ENCODE measurements around the gene CCDC170. TPM values are rescaled to one million over a fixed set of nuclear protein-coding genes. Genes with fewer than 3 reads are reported as not detected.

Gene CCDC170
- total RNA-seq, 1 donor from 2014 or later = 0.14 TPM

GRCh38 chr6:151635741-151636140 lies 141.9 kb downstream of the CCDC170 start:
- TF ChIP-seq CTCF (IDR thresholded peaks at IDR 0.05; ENCODE audit: insufficient read depth, low read depth, low read length) = no peak
- TF ChIP-seq EZH2 (IDR thresholded peaks at IDR 0.05; ENCODE audit: insufficient read depth, low read length) = no peak
- Histone ChIP-seq H3K27ac (ENCODE audit: low read depth, low read length) (no peak overlapping the region), H3K9me3 (ENCODE audit: insufficient read depth, low read depth, low read length) (no peaks in the 10 kb centered on the region), H4K20me1 (ENCODE audit: insufficient read depth, low read length) (no peaks in the 10 kb centered on the region), H3K9ac (ENCODE audit: low read length) (no peak overlapping the region), H3K4me3 (ENCODE audit: insufficient read depth, low read depth, low read length) (no peak overlapping the region), H3K79me2 (ENCODE audit: insufficient read depth, low read length) (no peaks in the 10 kb centered on the region), H2AFZ (ENCODE audit: low read depth, low read length) (no peak overlapping the region), H3K36me3 (ENCODE audit: insufficient read depth, low read length) (no peaks in the 10 kb centered on the region), H3K4me1 (ENCODE audit: insufficient read depth, low read length) (no peaks in the 10 kb centered on the region), H3K4me2 (ENCODE audit: low read length) (no peak overlapping the region), H3K27me3 (ENCODE audit: insufficient read depth, low read length) (no peaks in the 10 kb centered on the region)
- Mint-ChIP-seq H3K27ac (ENCODE audit: unreplicated experiment) (no peak overlapping the region), H3K9me3 (ENCODE audit: unreplicated experiment) (no peaks in the 10 kb centered on the region), H3K4me3 (ENCODE audit: unreplicated experiment) (no peak overlapping the region), H3K4me1 (ENCODE audit: low read depth, unreplicated experiment) (peaks cover 9% of the 10 kb centered on the region), H3K36me3 (ENCODE audit: low read depth, unreplicated experiment) (no peaks in the 10 kb centered on the region), H3K27me3 (ENCODE audit: low read depth, unreplicated experiment) (no peaks in the 10 kb centered on the region)
- DNase-seq (ENCODE audit: low read depth) = no peak
- FAIRE-seq = no peak

- no peaks in the 10 kb centered on the region for H3K79me2 ChIP-seq (ENCODE audit: insufficient read depth, low read length)
- H3K4me3 ChIP-seq (ENCODE audit: insufficient read depth, low read depth, low read length) = no peak overlapping the region
- Mint-ChIP-seq H3K4me1 (ENCODE audit: low read depth, unreplicated experiment) (no peaks in the 10 kb centered on the region), H3K27me3 (ENCODE audit: low read depth, unreplicated experiment) (no peaks in the 10 kb centered on the region), H3K27ac (ENCODE audit: unreplicated experiment) (no peak overlapping the region), H3K9me3 (ENCODE audit: unreplicated experiment) (peaks cover 2% of the 10 kb centered on the region), H3K36me3 (ENCODE audit: low read depth, unreplicated experiment) (no peaks in the 10 kb centered on the region), H3K4me3 (ENCODE audit: unreplicated experiment) (no peak overlapping the region)
- no peaks in the 10 kb centered on the region for H3K9me3 ChIP-seq (ENCODE audit: insufficient read depth, low read depth, low read length)
- FAIRE-seq (no peak), DNase-seq (ENCODE audit: low read depth) (no peak)
- H3K27me3 ChIP-seq (ENCODE audit: insufficient read depth, low read length) = no peaks in the 10 kb centered on the region
- no peaks in the 10 kb centered on the region for H3K36me3 ChIP-seq (ENCODE audit: insufficient read depth, low read length)
- H2AFZ ChIP-seq (ENCODE audit: low read depth, low read length) = no peak overlapping the region
- H4K20me1 ChIP-seq (ENCODE audit: insufficient read depth, low read length) = no peaks in the 10 kb centered on the region
- no peaks in the 10 kb centered on the region for H3K4me1 ChIP-seq (ENCODE audit: insufficient read depth, low read length)
- no peak overlapping the region for H3K4me2 ChIP-seq (ENCODE audit: low read length)
- no peak overlapping the region for H3K27ac ChIP-seq (ENCODE audit: low read depth, low read length)
- TF ChIP-seq CTCF (IDR thresholded peaks at IDR 0.05; ENCODE audit: insufficient read depth, low read depth, low read length) (no peak), EZH2 (IDR thresholded peaks at IDR 0.05; ENCODE audit: insufficient read depth, low read length) (no peak)
- H3K9ac ChIP-seq (ENCODE audit: low read length) = no peak overlapping the region
Measured at GRCh38 chr6:151637814-151638213, 144.0 kb downstream of the CCDC170 start.

GRCh38 chr6:151639750-151640149 lies 145.9 kb downstream of the CCDC170 start:
- no peak overlapping the region for H2AFZ ChIP-seq (ENCODE audit: low read depth, low read length)
- no peak overlapping the region for H3K4me3 Mint-ChIP-seq (ENCODE audit: unreplicated experiment)
- no peak overlapping the region for H3K9ac ChIP-seq (ENCODE audit: low read length)
- no peak for FAIRE-seq
- peaks cover 1% of the 10 kb centered on the region for H3K27me3 Mint-ChIP-seq (ENCODE audit: low read depth, unreplicated experiment)
- no peak overlapping the region for H3K27ac Mint-ChIP-seq (ENCODE audit: unreplicated experiment)
- no peaks in the 10 kb centered on the region for H3K36me3 Mint-ChIP-seq (ENCODE audit: low read depth, unreplicated experiment)
- no peak for DNase-seq (ENCODE audit: low read depth)
- H3K27ac ChIP-seq (ENCODE audit: low read depth, low read length) = no peak overlapping the region
- no peaks in the 10 kb centered on the region for H3K4me1 Mint-ChIP-seq (ENCODE audit: low read depth, unreplicated experiment)
- H4K20me1 ChIP-seq (ENCODE audit: insufficient read depth, low read length) = no peaks in the 10 kb centered on the region
- H3K36me3 ChIP-seq (ENCODE audit: insufficient read depth, low read length) = no peaks in the 10 kb centered on the region
- H3K4me1 ChIP-seq (ENCODE audit: insufficient read depth, low read length) = no peaks in the 10 kb centered on the region
- H3K9me3 ChIP-seq (ENCODE audit: insufficient read depth, low read depth, low read length) = no peaks in the 10 kb centered on the region
- H3K27me3 ChIP-seq (ENCODE audit: insufficient read depth, low read length) = no peaks in the 10 kb centered on the region
- no peak overlapping the region for H3K4me2 ChIP-seq (ENCODE audit: low read length)
- H3K79me2 ChIP-seq (ENCODE audit: insufficient read depth, low read length) = no peaks in the 10 kb centered on the region
- TF ChIP-seq EZH2 (IDR thresholded peaks at IDR 0.05; ENCODE audit: insufficient read depth, low read length) (no peak), CTCF (IDR thresholded peaks at IDR 0.05; ENCODE audit: insufficient read depth, low read depth, low read length) (no peak)
- no peak overlapping the region for H3K4me3 ChIP-seq (ENCODE audit: insufficient read depth, low read depth, low read length)
- H3K9me3 Mint-ChIP-seq (ENCODE audit: unreplicated experiment) = peaks cover 2% of the 10 kb centered on the region
